OCI-LY7 (cell line): Measurements from ENCODE around the gene PDK2.

Experiments
- EZH2phosphoT487 ChIP-seq: fragments of 200-600 bp; sonication (generic); IDR thresholded peaks from 2 replicates; pipeline ENCODE4 v1.6.1; 2018; ENCODE audit warnings: low read depth, borderline replicate concordance, mild to moderate bottlenecking, mixed run types, antibody characterized with exemption, low read length, moderate library complexity, mixed read lengths
- TF ChIP-seq, protein P1 (sequence below): fragments of 200-600 bp; sonication (generic); conservative IDR thresholded peaks from 2 replicates; pipeline ENCODE4 v1.5.1; 2014; ENCODE audit warnings: mild to moderate bottlenecking, antibody characterized with exemption, low read length, moderate library complexity, mixed read lengths

DNA sequence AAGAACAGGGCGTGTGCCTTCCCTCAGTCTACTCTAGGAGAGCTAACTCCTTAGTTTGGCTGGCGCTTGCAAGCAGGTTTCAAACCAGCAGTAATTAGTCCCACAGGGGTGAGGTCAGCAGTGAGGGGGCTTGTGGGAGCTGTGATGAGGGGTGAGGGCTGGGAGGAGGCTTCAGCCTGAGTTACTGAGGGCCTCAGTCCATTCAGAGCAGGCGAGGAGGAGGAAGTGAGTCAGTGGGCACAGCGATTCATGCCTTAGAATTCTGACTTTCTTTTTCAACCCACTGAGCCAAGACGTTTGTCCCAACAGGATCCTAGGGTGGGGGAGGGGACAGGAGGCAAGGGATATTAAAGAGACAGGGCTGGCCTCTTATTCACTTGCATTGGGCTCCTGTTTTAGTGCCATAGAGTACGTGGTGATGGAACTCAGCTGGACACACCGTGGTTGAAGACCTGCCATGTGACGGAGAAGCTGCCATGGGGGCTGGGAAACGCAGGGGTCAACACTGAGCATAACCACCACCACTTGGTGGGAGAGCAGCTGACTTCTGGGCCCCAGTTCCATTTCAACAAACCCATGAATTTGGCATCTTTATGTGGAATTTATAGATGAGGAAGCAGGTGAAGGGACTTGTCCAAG lies 47.5 kb upstream of the PDK2 start:
- TF ChIP-seq, protein P1, sequence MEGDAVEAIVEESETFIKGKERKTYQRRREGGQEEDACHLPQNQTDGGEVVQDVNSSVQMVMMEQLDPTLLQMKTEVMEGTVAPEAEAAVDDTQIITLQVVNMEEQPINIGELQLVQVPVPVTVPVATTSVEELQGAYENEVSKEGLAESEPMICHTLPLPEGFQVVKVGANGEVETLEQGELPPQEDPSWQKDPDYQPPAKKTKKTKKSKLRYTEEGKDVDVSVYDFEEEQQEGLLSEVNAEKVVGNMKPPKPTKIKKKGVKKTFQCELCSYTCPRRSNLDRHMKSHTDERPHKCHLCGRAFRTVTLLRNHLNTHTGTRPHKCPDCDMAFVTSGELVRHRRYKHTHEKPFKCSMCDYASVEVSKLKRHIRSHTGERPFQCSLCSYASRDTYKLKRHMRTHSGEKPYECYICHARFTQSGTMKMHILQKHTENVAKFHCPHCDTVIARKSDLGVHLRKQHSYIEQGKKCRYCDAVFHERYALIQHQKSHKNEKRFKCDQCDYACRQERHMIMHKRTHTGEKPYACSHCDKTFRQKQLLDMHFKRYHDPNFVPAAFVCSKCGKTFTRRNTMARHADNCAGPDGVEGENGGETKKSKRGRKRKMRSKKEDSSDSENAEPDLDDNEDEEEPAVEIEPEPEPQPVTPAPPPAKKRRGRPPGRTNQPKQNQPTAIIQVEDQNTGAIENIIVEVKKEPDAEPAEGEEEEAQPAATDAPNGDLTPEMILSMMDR = no peak
- TF ChIP-seq EZH2phosphoT487 = no peak
